ENCODE data around the gene AREG.

The AREG gene

GRCh38 chr4:74450298-74450683 lies 5.4 kb downstream of the AREG start:
- TF ChIP-seq CTCF (IDR thresholded peaks at IDR 0.05; ENCODE audit: insufficient read depth, low read depth, low read length, missing control alignments), result no peak
- no peak overlapping the region for H3K4me3 ChIP-seq (ENCODE audit: low read length)
- DNase-seq (ENCODE audit: low read depth), result no peak

- no peak for TF ChIP-seq CTCF (IDR thresholded peaks at IDR 0.05; ENCODE audit: insufficient read depth, low read depth, low read length, missing control alignments)
- H3K4me3 ChIP-seq (ENCODE audit: low read length), result no peak overlapping the region
- DNase-seq (ENCODE audit: low read depth), result peak; percentile 70
These were observed 6.3 kb downstream of the AREG start for GRCh38 chr4:74451214-74451661.

- no peak for DNase-seq (ENCODE audit: low read depth)
- H3K4me3 ChIP-seq (ENCODE audit: low read length), result no peak overlapping the region
- TF ChIP-seq CTCF (IDR thresholded peaks at IDR 0.05; ENCODE audit: insufficient read depth, low read depth, low read length, missing control alignments), result no peak
These were observed 8.2 kb downstream of the AREG start for GRCh38 chr4:74453037-74453635.

GRCh38 chr4:74453829-74454742 lies 9.2 kb downstream of the AREG start:
- H3K4me3 ChIP-seq (ENCODE audit: low read length), result no peak overlapping the region
- no peak for DNase-seq (ENCODE audit: low read depth)
- no peak for TF ChIP-seq CTCF (IDR thresholded peaks at IDR 0.05; ENCODE audit: insufficient read depth, low read depth, low read length, missing control alignments)

- TF ChIP-seq CTCF (IDR thresholded peaks at IDR 0.05; ENCODE audit: insufficient read depth, low read depth, low read length, missing control alignments), result no peak
- H3K4me3 ChIP-seq (ENCODE audit: low read length), result no peak overlapping the region
- peak; percentile 51 for DNase-seq (ENCODE audit: low read depth)
These were observed 10.6 kb downstream of the AREG start for GRCh38 chr4:74455361-74456055.

GRCh38 chr4:74456056-74456744 lies 11.3 kb downstream of the AREG start:
- peak; percentile 81 for DNase-seq (ENCODE audit: low read depth)
- TF ChIP-seq CTCF (IDR thresholded peaks at IDR 0.05; ENCODE audit: insufficient read depth, low read depth, low read length, missing control alignments), result no peak
- no peak overlapping the region for H3K4me3 ChIP-seq (ENCODE audit: low read length)
